Esophagus (tissue), 2 donors: ENCODE measurements around the gene USP28. TPM values are rescaled to one million over a fixed set of nuclear protein-coding genes. Genes with fewer than 3 reads are reported as not detected.
"Not testable (repeated sequence)": the region's sequence is repeated elsewhere in the genome, so short reads cannot be mapped to it uniquely, and the experiment has no call there.

Experiments
- H3K27ac ChIP-seq, 2 donors: one replicate each; pipeline ENCODE4 v1.5.1; 2013; ENCODE audit warnings: low read depth in 2 of 2, mild to moderate bottlenecking in 2 of 2, inconsistent platforms in 1 of 2, low read length in 1 of 2, moderate library complexity in 1 of 2
- H3K27me3 ChIP-seq, 2 donors: one replicate each; pipeline ENCODE4 v1.6.1; 2013; ENCODE audit warnings: low read length in 2 of 2, control low read depth in 1 of 2, mild to moderate bottlenecking in 1 of 2; ENCODE audit not compliant: insufficient read depth in 2 of 2, control insufficient read depth in 1 of 2
- H3K36me3 ChIP-seq, 2 donors: one replicate each; pipeline ENCODE4 v1.6.1; 2013; ENCODE audit warnings: low read length in 1 of 2; ENCODE audit not compliant: control insufficient read depth in 2 of 2, insufficient read depth in 2 of 2
- H3K4me1 ChIP-seq, 2 donors: one replicate each; pipeline ENCODE4 v1.6.1; 2013; ENCODE audit warnings: low read length in 1 of 2; ENCODE audit not compliant: control insufficient read depth in 2 of 2, insufficient read depth in 2 of 2
- H3K4me3 ChIP-seq, 2 donors: one replicate each; pipeline ENCODE4 v1.5.1; 2013; ENCODE audit warnings: low read length in 2 of 2, mild to moderate bottlenecking in 2 of 2, low read depth in 1 of 2, moderate library complexity in 1 of 2
- H3K9me3 ChIP-seq, 2 donors: one replicate each; pipeline ENCODE4 v1.6.1; 2013; ENCODE audit warnings: mild to moderate bottlenecking in 2 of 2, low read depth in 1 of 2, low read length in 1 of 2, moderate library complexity in 1 of 2; ENCODE audit not compliant: control insufficient read depth in 2 of 2, insufficient read depth in 1 of 2
- WGBS, 2 donors: extraction: QIAGEN DNeasy Blood & Tissue Kit; methylation state at CpG; one replicate each; pipeline ENCODE4 v1.1.7; 2013; 5-methylcytosine and 5-hydroxymethylcytosine counted together
- polyA plus RNA-seq, 2 donors: library from polyadenylated mRNA; stranded (reverse); fragments of 200-250 nt; gene quantifications; one replicate each; pipeline ENCODE4 v1.2.3, GENCODE V29; 2013
- donor health status: healthy with polysubstance abuse.
- donor health status: Bipolar disorder and iron deficiency.

Gene USP28
- 1 to 10 TPM; 3.5 to 5.8 TPM for polyA plus RNA-seq

- WGBS, 2 donors, result 0 to 1% methylated on average over 77 to 95 of the region's 95 CpGs
- H3K9me3 ChIP-seq, result no peaks in the 10 kb centered on the region
- H3K4me3 ChIP-seq, result peak within 1 kb of the TSS; percentile 84 to 85
- no peaks in the 10 kb centered on the region for H3K27me3 ChIP-seq
- no peaks in the 10 kb centered on the region for H3K4me1 ChIP-seq
- H3K27ac ChIP-seq, result peak within 1 kb of the TSS; percentile 96 to 99
- H3K36me3 ChIP-seq, result no peaks in the 10 kb centered on the region
These were observed at the start of gene USP28 for GRCh38 chr11:113875234-113876073. Gene USP28 (minus strand): TSS chr11:113875572. CDS start chr11:113875501, 71 bp downstream.

GRCh38 chr11:113923572-113923971 is 48.2 kb upstream of the USP28 start:
- Histone ChIP-seq H3K4me1 (no peaks in the 10 kb centered on the region), H3K27me3 (no peaks in the 10 kb centered on the region), H3K27ac (no peak overlapping the region), H3K36me3 (no peaks in the 10 kb centered on the region), H3K9me3 (no peaks in the 10 kb centered on the region), H3K4me3 (no peak overlapping the region)
- 82 to 86% methylated on average over 2 of the region's 2 CpGs for WGBS, 2 donors

DNA sequence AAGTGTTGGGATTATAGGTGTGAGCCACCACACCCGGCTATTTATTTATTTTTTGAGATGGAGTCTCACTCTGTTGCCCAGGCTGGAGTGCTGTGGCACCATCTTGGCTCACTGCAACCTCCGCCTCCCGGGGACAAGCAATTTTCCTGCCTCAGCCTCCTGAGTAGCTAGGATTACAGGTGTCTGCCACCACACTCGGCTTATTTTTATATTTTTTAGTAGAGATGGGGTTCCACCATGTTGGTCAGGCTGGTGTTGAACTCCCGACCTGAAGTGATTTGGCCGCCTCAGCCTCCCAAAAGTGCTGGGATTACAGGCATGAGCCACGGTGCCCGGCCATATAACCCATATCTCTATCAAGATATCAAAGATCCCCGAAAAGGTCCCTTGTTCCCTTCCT is 36.1 kb upstream of the USP28 start:
- H3K9me3 ChIP-seq, H3K4me1 ChIP-seq, H3K27me3 ChIP-seq, H3K27ac ChIP-seq, H3K36me3 ChIP-seq, H3K4me3 ChIP-seq: not testable (repeated sequence)
- 94 to 95% methylated on average over 9 of the region's 9 CpGs for WGBS, 2 donors

DNA sequence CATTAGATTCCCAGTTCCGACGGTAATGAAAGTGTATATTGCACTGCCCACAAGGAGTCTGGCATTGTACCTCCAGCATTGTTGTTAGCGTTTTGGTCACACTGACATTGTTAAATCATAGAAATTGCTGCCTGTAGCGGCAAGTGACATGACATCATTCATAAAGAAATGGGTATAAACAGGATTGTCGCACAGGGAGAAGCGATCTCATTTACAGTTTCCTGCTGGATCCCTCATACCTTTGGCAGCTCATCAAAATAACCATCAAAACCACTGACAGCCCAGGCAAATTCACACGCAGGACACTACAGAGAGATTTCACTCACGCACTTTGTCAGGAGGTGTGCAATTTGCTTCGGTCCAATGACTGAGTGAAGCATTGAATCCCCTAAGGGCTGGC is 32.7 kb upstream of the USP28 start:
- H3K27ac ChIP-seq, result no peak overlapping the region
- H3K9me3 ChIP-seq, result no peaks in the 10 kb centered on the region
- no peak overlapping the region for H3K4me3 ChIP-seq
- peaks cover 0 to 4% of the 10 kb centered on the region in 2 donors for H3K27me3 ChIP-seq
- 66 to 75% methylated on average over 9 of the region's 9 CpGs for WGBS, 2 donors
- no peaks in the 10 kb centered on the region for H3K4me1 ChIP-seq
- no peaks in the 10 kb centered on the region for H3K36me3 ChIP-seq

GRCh38 chr11:113907681-113908080 is 32.3 kb upstream of the USP28 start:
- WGBS, 2 donors, result 69 to 79% methylated on average over 8 of the region's 8 CpGs
- Histone ChIP-seq H3K4me3 (no peak overlapping the region), H3K9me3 (no peaks in the 10 kb centered on the region), H3K4me1 (no peaks in the 10 kb centered on the region), H3K27me3 (peaks cover 0 to 4% of the 10 kb centered on the region in 2 donors), H3K27ac (no peak overlapping the region), H3K36me3 (no peaks in the 10 kb centered on the region)

- Histone ChIP-seq H3K27me3 (peaks cover 0 to 4% of the 10 kb centered on the region in 2 donors), H3K27ac (no peak overlapping the region), H3K4me3 (no peak overlapping the region), H3K4me1 (no peaks in the 10 kb centered on the region), H3K36me3 (no peaks in the 10 kb centered on the region), H3K9me3 (no peaks in the 10 kb centered on the region)
- WGBS, 2 donors, result 42 to 51% methylated on average over 1 of the region's 1 CpG
These were observed 31.8 kb upstream of the USP28 start for GRCh38 chr11:113907152-113907551.

DNA sequence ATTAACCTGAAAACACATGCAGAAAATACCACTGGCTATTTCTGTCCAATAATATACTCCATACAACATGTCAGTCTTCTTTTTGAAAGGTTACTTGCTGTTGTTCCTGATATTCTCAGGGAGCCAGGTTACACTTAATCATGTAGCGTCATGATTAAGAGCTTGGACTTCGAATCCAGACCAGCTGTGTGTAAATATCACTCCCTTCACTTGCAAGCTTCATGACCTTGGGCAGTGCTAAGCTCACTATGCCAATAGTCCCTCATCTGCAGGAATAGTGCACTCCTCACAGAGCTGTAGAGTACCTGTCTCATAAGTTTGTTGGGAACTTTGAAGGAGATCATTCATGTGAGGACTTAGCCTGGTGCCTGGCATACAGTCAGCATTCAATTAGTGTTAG is 31.1 kb upstream of the USP28 start:
- WGBS, 2 donors, result 55 to 69% methylated on average over 2 of the region's 2 CpGs

GRCh38 chr11:113906038-113906437 is 30.7 kb upstream of the USP28 start:
- no peak overlapping the region for H3K4me3 ChIP-seq
- 46 to 58% methylated on average over 4 of the region's 4 CpGs for WGBS, 2 donors
- no peaks in the 10 kb centered on the region for H3K9me3 ChIP-seq
- H3K4me1 ChIP-seq, result no peaks in the 10 kb centered on the region
- no peak overlapping the region for H3K27ac ChIP-seq
- H3K36me3 ChIP-seq, result no peaks in the 10 kb centered on the region
- peaks cover 0 to 4% of the 10 kb centered on the region in 2 donors for H3K27me3 ChIP-seq

More for the DNA sequence above, 31.1 kb upstream of the USP28 start:
- Histone ChIP-seq H3K9me3 (no peaks in the 10 kb centered on the region), H3K4me3 (no peak overlapping the region), H3K27ac (no peak overlapping the region), H3K36me3 (no peaks in the 10 kb centered on the region), H3K27me3 (peaks cover 0 to 4% of the 10 kb centered on the region in 2 donors), H3K4me1 (no peaks in the 10 kb centered on the region)

DNA sequence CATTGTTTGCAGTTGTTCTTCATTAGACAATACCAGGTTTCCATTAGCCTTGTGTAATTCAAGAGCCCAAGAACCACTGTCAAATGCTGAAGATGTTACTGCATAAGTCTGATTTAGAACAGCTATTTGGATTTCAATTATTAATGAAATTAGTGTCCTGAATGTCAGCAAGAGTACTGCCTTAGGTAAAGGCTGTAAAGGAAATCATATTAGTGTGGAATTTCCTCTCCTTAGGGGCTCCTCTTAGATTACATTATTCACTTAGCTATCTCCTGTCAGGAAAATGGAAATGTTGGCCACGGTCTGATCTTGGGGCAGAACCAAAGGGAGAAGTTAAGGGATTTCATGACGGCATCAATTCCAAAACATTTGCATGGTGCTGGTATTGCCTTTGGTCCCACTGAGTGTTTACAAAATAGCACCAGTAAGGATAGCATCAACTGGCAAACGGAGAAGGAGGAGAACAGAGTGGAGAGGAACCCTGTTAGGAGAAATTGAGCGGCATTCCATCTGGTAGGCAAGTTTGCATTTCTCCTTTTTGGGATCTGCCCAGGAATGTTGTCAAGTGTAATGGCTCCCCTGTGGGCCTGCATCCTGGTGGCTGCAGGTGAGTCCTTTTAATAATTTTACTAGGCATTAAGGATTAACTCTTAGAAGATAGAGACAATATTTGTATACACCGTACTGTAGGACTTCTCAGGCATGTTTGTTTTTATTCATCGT is 29.2 kb upstream of the USP28 start, which contains the start of gene HTR3B:
HTR3B (plus strand) TSS at position 418 of the 723 bp plus-strand sequence; CDS start at position 556, 138 bp downstream.
- 72 to 79% methylated on average over 6 of the region's 6 CpGs for WGBS, 2 donors
- no peak within 1 kb of the TSS for H3K27ac ChIP-seq
- H3K9me3 ChIP-seq, result no peaks in the 10 kb centered on the region
- H3K4me1 ChIP-seq, result no peaks in the 10 kb centered on the region
- peaks cover 0 to 4% of the 10 kb centered on the region in 2 donors for H3K27me3 ChIP-seq
- H3K4me3 ChIP-seq, result no peak within 1 kb of the TSS
- no peaks in the 10 kb centered on the region for H3K36me3 ChIP-seq
